Thoracic aorta (tissue), 2 donors: ENCODE data around the gene RTKN. TPM values are rescaled to one million over a fixed set of nuclear protein-coding genes. Genes with fewer than 3 reads are reported as not detected.

Source experiments
- ATAC-seq: fragments of 150-250 bp; one replicate; pipeline ENCODE4 v1.8.0; 2017; ENCODE audit warnings: low read depth; ENCODE audit not compliant: insufficient number of reproducible peaks, low FRiP score
- DNase-seq: peaks from one replicate; pipeline ENCODE4 v3.0.0-alpha.2; 2020; ENCODE audit warnings: low spot score
- H3K27ac ChIP-seq, 2 donors: fragments of 200-600 bp; sonication (generic); 1 replicate in 1 of 2; 2 replicates in 1 of 2; pipeline ENCODE4 v1.5.1; 2016; ENCODE audit warnings: mild to moderate bottlenecking in 2 of 2, moderate library complexity in 2 of 2
- H3K27me3 ChIP-seq: fragments of 200-600 bp; sonication (generic); replicated peaks from 2 replicates; pipeline ENCODE4 v1.6.0; 2016; ENCODE audit warnings: mild to moderate bottlenecking; ENCODE audit not compliant: insufficient read depth
- H3K36me3 ChIP-seq: fragments of 200-600 bp; sonication (generic); one replicate; pipeline ENCODE4 v1.5.1; 2016
- H3K4me1 ChIP-seq, 2 donors: fragments of 200-600 bp; sonication (generic); 1 replicate in 1 of 2; 2 replicates in 1 of 2; pipeline versions ENCODE4 v1.5.1 to v1.6.0; 2016; ENCODE audit warnings: low read depth in 2 of 2, mild to moderate bottlenecking in 1 of 2; ENCODE audit not compliant: control insufficient read depth in 1 of 2
- H3K4me3 ChIP-seq: fragments of 200-600 bp; sonication (generic); 2 replicates; pipeline ENCODE4 v1.5.1; 2016; ENCODE audit warnings: mild to moderate bottlenecking
- H3K9me3 ChIP-seq: fragments of 200-600 bp; sonication (generic); 2 replicates; pipeline ENCODE4 v1.5.1; 2016
- total RNA-seq, 2 donors: library from RNA; depleted of rRNA; stranded (reverse); fragments of >200 nt; gene quantifications; one replicate each; pipeline versions ENCODE4 v1.1.0 to v1.2.3, GENCODE V29; 2016
- TF ChIP-seq, protein P1 (sequence below): fragments of 200-600 bp; sonication (generic); IDR thresholded peaks from one replicate; pipeline ENCODE4 v1.5.1; 2019; ENCODE audit warnings: antibody characterized with exemption

Gene RTKN
- total RNA-seq, 2 donors from 2014 or later: 23.2 to 25.6 TPM

DNA sequence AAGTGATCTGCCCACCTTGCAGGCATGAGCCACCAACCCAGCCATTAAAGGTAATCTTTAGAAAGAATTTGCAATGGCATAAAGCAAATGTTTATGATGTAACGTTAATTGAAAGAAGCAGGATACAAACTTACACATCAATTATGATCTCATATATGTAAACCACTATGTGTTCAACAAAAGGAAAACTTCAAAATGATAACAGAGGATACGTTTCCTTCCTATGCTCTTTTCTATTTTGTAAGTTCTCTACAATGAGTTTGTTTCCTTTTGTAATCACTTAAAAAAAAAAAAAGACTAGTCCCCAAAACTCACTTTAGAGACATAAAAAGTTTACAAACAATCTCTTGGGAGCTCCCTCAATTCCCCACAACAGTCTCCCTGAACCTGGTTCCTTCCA, 21.7 kb downstream of the RTKN start:
- ATAC-seq: no peak
- Histone ChIP-seq H3K4me1 (peaks cover 0 to 32% of the 10 kb centered on the region in 2 donors), H3K27ac (no peak overlapping the region), H3K4me3 (no peak overlapping the region), H3K9me3 (no peaks in the 10 kb centered on the region), H3K27me3 (no peaks in the 10 kb centered on the region), H3K36me3 (no peaks in the 10 kb centered on the region)
- no peak for DNase-seq
- TF ChIP-seq, protein P1, sequence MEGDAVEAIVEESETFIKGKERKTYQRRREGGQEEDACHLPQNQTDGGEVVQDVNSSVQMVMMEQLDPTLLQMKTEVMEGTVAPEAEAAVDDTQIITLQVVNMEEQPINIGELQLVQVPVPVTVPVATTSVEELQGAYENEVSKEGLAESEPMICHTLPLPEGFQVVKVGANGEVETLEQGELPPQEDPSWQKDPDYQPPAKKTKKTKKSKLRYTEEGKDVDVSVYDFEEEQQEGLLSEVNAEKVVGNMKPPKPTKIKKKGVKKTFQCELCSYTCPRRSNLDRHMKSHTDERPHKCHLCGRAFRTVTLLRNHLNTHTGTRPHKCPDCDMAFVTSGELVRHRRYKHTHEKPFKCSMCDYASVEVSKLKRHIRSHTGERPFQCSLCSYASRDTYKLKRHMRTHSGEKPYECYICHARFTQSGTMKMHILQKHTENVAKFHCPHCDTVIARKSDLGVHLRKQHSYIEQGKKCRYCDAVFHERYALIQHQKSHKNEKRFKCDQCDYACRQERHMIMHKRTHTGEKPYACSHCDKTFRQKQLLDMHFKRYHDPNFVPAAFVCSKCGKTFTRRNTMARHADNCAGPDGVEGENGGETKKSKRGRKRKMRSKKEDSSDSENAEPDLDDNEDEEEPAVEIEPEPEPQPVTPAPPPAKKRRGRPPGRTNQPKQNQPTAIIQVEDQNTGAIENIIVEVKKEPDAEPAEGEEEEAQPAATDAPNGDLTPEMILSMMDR: no peak

DNA sequence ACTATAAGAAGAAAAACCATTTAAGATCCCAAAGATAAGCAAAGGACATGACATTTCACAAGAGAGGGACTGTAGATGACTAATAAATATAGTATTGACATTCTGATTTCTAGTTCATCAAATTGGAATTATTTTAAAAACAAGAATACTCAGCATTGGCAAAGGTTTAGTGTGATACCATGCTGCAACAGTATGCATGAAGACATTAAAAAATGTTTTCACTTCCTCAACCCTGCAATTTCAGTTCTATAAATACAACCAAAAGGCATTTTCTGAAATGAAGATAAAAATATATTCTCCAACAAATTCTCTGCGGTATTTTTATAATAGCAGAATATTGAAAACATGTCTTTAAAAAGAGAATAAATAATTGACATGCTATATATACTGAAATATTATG, 22.4 kb downstream of the RTKN start:
- no peaks in the 10 kb centered on the region for H3K36me3 ChIP-seq
- no peak for DNase-seq
- H3K27ac ChIP-seq: no peak overlapping the region
- H3K9me3 ChIP-seq: no peaks in the 10 kb centered on the region
- no peak for ATAC-seq
- H3K4me1 ChIP-seq: peaks cover 3 to 36% of the 10 kb centered on the region in 2 donors
- no peak overlapping the region for H3K4me3 ChIP-seq
- H3K27me3 ChIP-seq: no peaks in the 10 kb centered on the region
- TF ChIP-seq, protein P1: no peak

DNA sequence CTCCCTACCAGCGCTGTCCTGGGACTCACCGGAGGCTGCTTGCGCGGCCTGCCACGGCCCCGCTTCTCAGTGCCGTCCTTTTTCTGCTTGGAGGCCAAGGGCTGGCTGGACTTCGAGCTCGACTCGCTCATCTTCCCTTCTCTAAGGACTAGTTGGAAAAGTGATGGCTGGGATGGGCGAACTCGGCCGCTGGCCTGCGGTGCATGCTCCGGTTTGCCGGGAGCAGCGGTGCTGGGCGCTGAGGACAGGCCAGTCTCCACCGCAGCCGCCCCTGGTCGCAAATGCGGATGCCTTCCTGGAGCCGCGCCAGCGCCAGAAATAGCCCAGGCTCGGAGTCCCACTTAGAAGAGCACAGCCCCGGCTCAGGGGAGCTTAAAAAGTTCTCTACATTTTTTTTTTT, 23.4 kb downstream of the RTKN start:
- ATAC-seq (no peak), DNase-seq (no peak)
- H3K27ac ChIP-seq: no peak overlapping the region
- no peaks in the 10 kb centered on the region for H3K9me3 ChIP-seq
- peaks cover 3 to 40% of the 10 kb centered on the region in 2 donors for H3K4me1 ChIP-seq
- no peaks in the 10 kb centered on the region for H3K27me3 ChIP-seq
- peak overlapping the region; percentile 18 for H3K4me3 ChIP-seq
- H3K36me3 ChIP-seq: no peaks in the 10 kb centered on the region
- TF ChIP-seq, protein P1: no peak

DNA sequence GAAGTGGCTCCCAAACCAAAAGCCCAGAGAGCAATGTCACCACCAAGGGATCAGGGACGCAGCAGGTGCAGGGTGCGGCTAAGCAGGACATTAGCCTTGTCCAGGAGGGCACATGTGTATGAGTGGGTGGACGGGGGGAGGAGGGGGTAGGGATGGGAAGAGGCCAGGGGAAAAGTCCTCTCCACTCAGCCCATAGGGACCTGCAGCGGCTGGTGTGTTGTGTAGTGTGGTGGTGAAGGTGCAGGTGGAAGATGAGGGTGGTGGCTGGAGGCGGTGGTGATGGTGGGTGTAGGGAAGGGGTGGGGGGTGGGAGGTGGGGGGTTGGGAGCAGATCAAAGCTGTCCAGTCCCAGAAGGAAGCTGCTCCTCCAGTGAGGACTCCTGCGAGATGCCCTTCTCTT, 24.0 kb downstream of the RTKN start:
- H3K27ac ChIP-seq: no peak overlapping the region
- no peak overlapping the region for H3K4me3 ChIP-seq
- DNase-seq (no peak), ATAC-seq (no peak)
- no peaks in the 10 kb centered on the region for H3K27me3 ChIP-seq
- H3K4me1 ChIP-seq: peaks cover 3 to 40% of the 10 kb centered on the region in 2 donors
- TF ChIP-seq, protein P1: no peak
- H3K36me3 ChIP-seq: no peaks in the 10 kb centered on the region
- no peaks in the 10 kb centered on the region for H3K9me3 ChIP-seq

DNA sequence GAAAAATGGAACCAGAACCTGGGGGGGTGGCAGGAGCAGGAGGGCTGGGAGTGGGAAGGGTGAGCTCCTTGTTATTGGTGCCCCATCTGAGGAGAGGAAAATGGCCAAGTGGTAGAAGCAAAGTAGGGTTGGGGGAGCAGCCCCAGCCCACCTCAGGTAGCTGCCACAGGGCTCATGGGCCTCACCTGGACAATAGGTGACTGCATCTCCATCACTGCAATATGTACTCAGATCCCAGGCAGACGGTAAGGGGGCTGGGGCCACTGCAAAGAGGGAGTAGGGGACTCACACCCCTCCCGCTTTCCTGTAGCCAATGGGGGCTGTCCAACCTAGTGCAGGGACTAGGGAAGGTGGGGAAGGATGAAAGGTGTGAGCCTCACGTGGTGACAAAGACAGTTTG, 24.5 kb downstream of the RTKN start:
- TF ChIP-seq, protein P1: no peak
- no peak overlapping the region for H3K4me3 ChIP-seq
- no peak overlapping the region for H3K27ac ChIP-seq
- H3K4me1 ChIP-seq: peaks cover 3 to 37% of the 10 kb centered on the region in 2 donors
- no peak for DNase-seq
- no peaks in the 10 kb centered on the region for H3K36me3 ChIP-seq
- ATAC-seq: no peak
- no peaks in the 10 kb centered on the region for H3K9me3 ChIP-seq
- H3K27me3 ChIP-seq: no peaks in the 10 kb centered on the region
